Right atrium auricular region (tissue), 2 donors: ENCODE results near the gene GUCY2F. TPM values are rescaled to one million over a fixed set of nuclear protein-coding genes. Genes with fewer than 3 reads are reported as not detected.

Source experiments
- DNase-seq: peaks from one replicate; pipeline ENCODE4 v3.0.0-alpha.2; 2019; ENCODE audit warnings: low spot score
- H3K27ac ChIP-seq, 2 donors: fragments of 200-600 bp; sonication (generic); 1 replicate in 1 of 2; 2 replicates in 1 of 2; pipeline ENCODE4 v1.5.1; 2016 to 2019
- H3K27me3 ChIP-seq, 2 donors: fragments of 200-600 bp; sonication (generic); one replicate each; pipeline versions ENCODE4 v1.5.1 to v1.6.0; 2017 to 2019
- H3K36me3 ChIP-seq: fragments of 200-600 bp; sonication (generic); one replicate; pipeline ENCODE4 v1.5.1; 2016
- H3K4me1 ChIP-seq, 2 donors: fragments of 200-600 bp; sonication (generic); one replicate each; pipeline versions ENCODE4 v1.5.1 to v1.6.0; 2017 to 2019
- H3K4me3 ChIP-seq, 2 donors: fragments of 200-600 bp; sonication (generic); 1 replicate in 1 of 2; 2 replicates in 1 of 2; pipeline ENCODE4 v1.5.1; 2017 to 2019; ENCODE audit warnings: mild to moderate bottlenecking in 1 of 2, moderate library complexity in 1 of 2
- H3K9me3 ChIP-seq, 2 donors: fragments of 200-600 bp; sonication (generic); one replicate each; pipeline ENCODE4 v1.5.1; 2019
- CTCF ChIP-seq, 2 donors: fragments of 200-600 bp; sonication (generic); IDR thresholded peaks; one replicate each; pipeline ENCODE4 v1.5.1; 2019; ENCODE audit warnings: antibody characterized with exemption in 2 of 2
- total RNA-seq, 2 donors: library from RNA; depleted of rRNA; stranded (reverse); fragments of >200 nt; gene quantifications; one replicate each; pipeline ENCODE4 v1.1.0, GENCODE V29; 2016

Gene GUCY2F
- total RNA-seq, 2 donors from 2014 or later = not detected

- Histone ChIP-seq H3K9me3 (no peaks in the 10 kb centered on the region), H3K4me3 (no peak overlapping the region), H3K27ac (no peak overlapping the region), H3K27me3 (no peaks in the 10 kb centered on the region), H3K36me3 (no peaks in the 10 kb centered on the region), H3K4me1 (no peaks in the 10 kb centered on the region)
- TF ChIP-seq CTCF (IDR thresholded peaks at IDR 0.05) = no peak
- no peak for DNase-seq
Observed at GRCh38 chrX:109440475-109440874, 41.4 kb downstream of the GUCY2F start.

GRCh38 chrX:109409181-109409580, 72.7 kb downstream of the GUCY2F start:
- Histone ChIP-seq H3K4me1 (no peaks in the 10 kb centered on the region), H3K9me3 (no peaks in the 10 kb centered on the region), H3K36me3 (no peaks in the 10 kb centered on the region), H3K27me3 (no peaks in the 10 kb centered on the region), H3K27ac (no peak overlapping the region), H3K4me3 (no peak overlapping the region)
- no peak for DNase-seq
- TF ChIP-seq CTCF (IDR thresholded peaks at IDR 0.05) = no peak

- Histone ChIP-seq H3K4me1 (no peaks in the 10 kb centered on the region), H3K9me3 (no peaks in the 10 kb centered on the region), H3K36me3 (no peaks in the 10 kb centered on the region), H3K4me3 (no peak overlapping the region), H3K27ac (no peak overlapping the region), H3K27me3 (no peaks in the 10 kb centered on the region)
- DNase-seq = no peak
- TF ChIP-seq CTCF (IDR thresholded peaks at IDR 0.05) = no peak
Observed at GRCh38 chrX:109403922-109404321, 78.0 kb downstream of the GUCY2F start.

GRCh38 chrX:109399831-109400230, 82.1 kb downstream of the GUCY2F start:
- no peak for DNase-seq
- Histone ChIP-seq H3K36me3 (no peaks in the 10 kb centered on the region), H3K27ac (no peak overlapping the region), H3K9me3 (no peaks in the 10 kb centered on the region), H3K27me3 (no peaks in the 10 kb centered on the region), H3K4me1 (no peaks in the 10 kb centered on the region), H3K4me3 (no peak overlapping the region)
- TF ChIP-seq CTCF (IDR thresholded peaks at IDR 0.05) = no peak

- H3K36me3 ChIP-seq = no peaks in the 10 kb centered on the region
- no peak overlapping the region for H3K4me3 ChIP-seq
- no peak overlapping the region for H3K27ac ChIP-seq
- no peaks in the 10 kb centered on the region for H3K9me3 ChIP-seq
- no peaks in the 10 kb centered on the region for H3K27me3 ChIP-seq
- no peaks in the 10 kb centered on the region for H3K4me1 ChIP-seq
- DNase-seq = no peak
- TF ChIP-seq CTCF (IDR thresholded peaks at IDR 0.05) = no peak
Observed at GRCh38 chrX:109398833-109399232, 83.1 kb downstream of the GUCY2F start.

GRCh38 chrX:109398061-109398460, 83.8 kb downstream of the GUCY2F start:
- Histone ChIP-seq H3K27ac (no peak overlapping the region), H3K4me3 (no peak overlapping the region), H3K4me1 (no peaks in the 10 kb centered on the region), H3K9me3 (no peaks in the 10 kb centered on the region), H3K36me3 (no peaks in the 10 kb centered on the region), H3K27me3 (no peaks in the 10 kb centered on the region)
- DNase-seq = no peak
- no peak for TF ChIP-seq CTCF (IDR thresholded peaks at IDR 0.05)
